ENCODE results near the gene DAAM2.

Gene DAAM2

GRCh38 chr6:39851331-39851730 lies 59.2 kb downstream of the DAAM2 start:
- DNase-seq (ENCODE audit: insufficient read length) (no peak), FAIRE-seq (no peak)
- TF ChIP-seq POLR2AphosphoS5 (IDR thresholded peaks at IDR 0.05; ENCODE audit: low read depth, low read length), result no peak
- TF ChIP-seq POLR2A (IDR thresholded peaks at IDR 0.05; ENCODE audit: low read depth, low read length), result no peak

GRCh38 chr6:39852324-39852723 lies 60.1 kb downstream of the DAAM2 start:
- DNase-seq (ENCODE audit: insufficient read length) (no peak), FAIRE-seq (no peak)
- TF ChIP-seq POLR2AphosphoS5 (IDR thresholded peaks at IDR 0.05; ENCODE audit: low read depth, low read length) (no peak), POLR2A (IDR thresholded peaks at IDR 0.05; ENCODE audit: low read depth, low read length) (no peak)

DNA sequence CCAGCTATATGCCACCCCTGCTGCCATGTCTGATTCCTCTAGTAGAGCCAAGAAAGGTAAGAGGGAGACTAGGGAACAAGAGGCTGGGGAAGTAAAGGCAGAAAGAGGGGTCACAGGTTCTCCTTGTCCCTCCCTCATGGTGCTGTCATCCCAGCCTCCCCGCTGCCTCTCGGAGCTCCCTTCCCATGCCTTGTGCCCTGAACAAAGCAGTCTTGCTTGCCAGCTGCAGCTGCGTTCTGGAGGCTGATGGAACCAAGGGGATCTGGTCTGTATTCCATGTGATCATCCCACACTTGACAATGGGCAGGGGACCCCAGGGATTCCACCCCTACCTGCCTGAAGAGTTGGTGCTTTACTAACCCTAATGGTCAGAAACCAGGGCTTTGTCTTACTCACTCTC lies 61.4 kb downstream of the DAAM2 start:
- TF ChIP-seq TAF1 (IDR thresholded peaks at IDR 0.05; ENCODE audit: borderline replicate concordance, low read depth, low read length), result no peak
- no peak for TF ChIP-seq POLR2AphosphoS5 (IDR thresholded peaks at IDR 0.05; ENCODE audit: low read depth, low read length)
- TF ChIP-seq POLR2A (IDR thresholded peaks at IDR 0.05; ENCODE audit: low read depth, low read length), result no peak
- no peak for FAIRE-seq
- DNase-seq (ENCODE audit: insufficient read length), result no peak

- TF ChIP-seq POLR2AphosphoS5 (IDR thresholded peaks at IDR 0.05; ENCODE audit: low read depth, low read length), result no peak
- no peak for TF ChIP-seq POLR2A (IDR thresholded peaks at IDR 0.05; ENCODE audit: low read depth, low read length)
- TF ChIP-seq TAF1 (IDR thresholded peaks at IDR 0.05; ENCODE audit: borderline replicate concordance, low read depth, low read length), result no peak
- FAIRE-seq, result no peak
- DNase-seq (ENCODE audit: insufficient read length), result no peak
These were observed 63.3 kb downstream of the DAAM2 start for GRCh38 chr6:39855356-39855995.

- FAIRE-seq (no peak), DNase-seq (ENCODE audit: insufficient read length) (no peak)
- TF ChIP-seq TAF1 (IDR thresholded peaks at IDR 0.05; ENCODE audit: borderline replicate concordance, low read depth, low read length), result no peak
- TF ChIP-seq POLR2AphosphoS5 (IDR thresholded peaks at IDR 0.05; ENCODE audit: low read depth, low read length), result no peak
- TF ChIP-seq POLR2A (IDR thresholded peaks at IDR 0.05; ENCODE audit: low read depth, low read length), result no peak
These were observed 66.8 kb downstream of the DAAM2 start for GRCh38 chr6:39859025-39859424.

GRCh38 chr6:39861663-39862062 lies 69.5 kb downstream of the DAAM2 start:
- FAIRE-seq, result no peak
- TF ChIP-seq POLR2A (IDR thresholded peaks at IDR 0.05; ENCODE audit: low read depth, low read length), result no peak
- no peak for TF ChIP-seq TAF1 (IDR thresholded peaks at IDR 0.05; ENCODE audit: borderline replicate concordance, low read depth, low read length)
- TF ChIP-seq POLR2AphosphoS5 (IDR thresholded peaks at IDR 0.05; ENCODE audit: low read depth, low read length), result no peak
- DNase-seq (ENCODE audit: insufficient read length), result no peak

DNA sequence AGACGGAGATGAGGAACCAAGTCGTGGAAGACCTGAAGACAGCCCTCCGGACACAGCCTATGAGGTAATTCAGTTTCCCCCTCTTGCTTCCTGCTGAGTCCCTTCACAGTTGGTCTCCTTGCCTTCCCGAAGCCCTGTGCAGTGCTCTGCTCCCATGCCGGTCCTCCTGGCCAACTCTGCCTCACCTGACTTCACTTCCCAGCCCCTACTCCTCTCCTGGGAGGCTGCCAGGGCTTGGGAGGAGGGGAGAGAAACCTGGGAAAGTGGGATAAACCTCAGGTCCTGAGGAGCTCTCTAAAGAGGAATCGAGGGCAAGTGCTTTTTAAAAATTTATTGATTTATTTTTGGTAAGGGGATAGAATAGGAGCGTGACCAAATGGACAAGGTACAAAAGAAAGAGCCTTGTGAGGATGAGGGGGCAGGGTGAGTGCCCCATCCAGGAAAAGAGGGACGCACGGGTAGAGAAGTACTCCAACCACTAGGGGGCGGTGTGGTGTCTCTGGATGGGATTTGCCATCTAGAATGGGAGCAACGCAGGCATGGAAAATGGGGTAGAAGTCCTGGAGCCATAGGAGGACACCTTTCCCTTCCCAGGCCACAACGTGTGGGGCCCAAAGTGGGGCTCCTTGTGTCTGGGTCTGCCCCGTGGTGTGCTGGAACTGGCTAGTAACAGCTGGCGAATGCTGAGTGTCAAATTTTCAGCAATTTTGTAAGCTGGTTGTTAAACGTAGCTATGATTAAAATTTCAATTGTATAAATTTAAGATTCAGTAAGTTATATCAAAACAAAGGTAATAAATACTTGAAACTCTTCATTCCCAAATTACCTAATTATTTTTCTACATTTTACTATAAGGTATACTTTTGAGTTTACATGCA lies 73.1 kb downstream of the DAAM2 start:
- no peak for TF ChIP-seq TAF1 (IDR thresholded peaks at IDR 0.05; ENCODE audit: borderline replicate concordance, low read depth, low read length)
- peak; percentile 58 for DNase-seq (ENCODE audit: insufficient read length)
- peak; percentile 30 for FAIRE-seq

GRCh38 chr6:39867592-39867991 lies 75.4 kb downstream of the DAAM2 start:
- FAIRE-seq, result no peak
- TF ChIP-seq POLR2AphosphoS5 (IDR thresholded peaks at IDR 0.05; ENCODE audit: low read depth, low read length) (no peak), POLR2A (IDR thresholded peaks at IDR 0.05; ENCODE audit: low read depth, low read length) (no peak), TAF1 (IDR thresholded peaks at IDR 0.05; ENCODE audit: borderline replicate concordance, low read depth, low read length) (no peak)
- DNase-seq (ENCODE audit: insufficient read length), result no peak

GRCh38 chr6:39870950-39871349 lies 78.8 kb downstream of the DAAM2 start:
- TF ChIP-seq POLR2AphosphoS5 (IDR thresholded peaks at IDR 0.05; ENCODE audit: low read depth, low read length), result no peak
- TF ChIP-seq TAF1 (IDR thresholded peaks at IDR 0.05; ENCODE audit: borderline replicate concordance, low read depth, low read length), result no peak
- TF ChIP-seq POLR2A (IDR thresholded peaks at IDR 0.05; ENCODE audit: low read depth, low read length), result no peak
- FAIRE-seq, result no peak

DNA sequence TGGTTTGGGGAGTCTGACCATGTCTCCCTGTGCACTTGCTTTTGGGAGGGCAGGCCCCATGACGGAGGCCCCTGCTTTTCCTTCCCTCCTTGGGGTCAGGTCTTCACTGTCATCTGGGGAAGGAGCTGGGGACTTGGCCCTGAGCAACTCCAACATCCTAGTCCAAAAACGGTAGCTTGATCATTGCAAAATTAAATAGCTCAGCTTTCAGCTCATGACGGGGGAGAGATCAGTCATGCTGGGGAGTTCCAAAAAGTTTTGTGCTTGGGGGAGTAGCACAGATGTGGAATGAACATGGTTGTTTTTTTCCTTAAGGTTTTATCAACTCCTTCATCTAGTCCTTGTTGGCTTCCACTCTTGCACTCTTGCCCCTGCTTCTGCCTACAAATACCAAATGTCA lies 81.3 kb downstream of the DAAM2 start:
- no peak for FAIRE-seq
- no peak for DNase-seq (ENCODE audit: insufficient read length)
- no peak for TF ChIP-seq POLR2AphosphoS5 (IDR thresholded peaks at IDR 0.05; ENCODE audit: low read depth, low read length)
- no peak for TF ChIP-seq POLR2A (IDR thresholded peaks at IDR 0.05; ENCODE audit: low read depth, low read length)
- no peak for TF ChIP-seq TAF1 (IDR thresholded peaks at IDR 0.05; ENCODE audit: borderline replicate concordance, low read depth, low read length)

More at GRCh38 chr6:39870950-39871349, 78.8 kb downstream of the DAAM2 start:
- DNase-seq (ENCODE audit: insufficient read length), result no peak

- FAIRE-seq, result no peak
- DNase-seq (ENCODE audit: insufficient read length), result no peak
- no peak for TF ChIP-seq TAF1 (IDR thresholded peaks at IDR 0.05; ENCODE audit: borderline replicate concordance, low read depth, low read length)
- no peak for TF ChIP-seq POLR2A (IDR thresholded peaks at IDR 0.05; ENCODE audit: low read depth, low read length)
- no peak for TF ChIP-seq POLR2AphosphoS5 (IDR thresholded peaks at IDR 0.05; ENCODE audit: low read depth, low read length)
These were observed 83.9 kb downstream of the DAAM2 start for GRCh38 chr6:39876111-39876510.

GRCh38 chr6:39876826-39877225 lies 84.7 kb downstream of the DAAM2 start:
- TF ChIP-seq TAF1 (IDR thresholded peaks at IDR 0.05; ENCODE audit: borderline replicate concordance, low read depth, low read length), result no peak
- FAIRE-seq (no peak), DNase-seq (ENCODE audit: insufficient read length) (no peak)
